GM19463 (cell line): ENCODE results near the gene MARK3.

Source experiments
- ATAC-seq: cut with Tn5 transposase; IDR thresholded peaks from one replicate; pipeline ENCODE4 v1.9.1; 2021; ENCODE audit warnings: mild to moderate bottlenecking, moderate library complexity; ENCODE audit not compliant: unreplicated experiment

Gene MARK3

DNA sequence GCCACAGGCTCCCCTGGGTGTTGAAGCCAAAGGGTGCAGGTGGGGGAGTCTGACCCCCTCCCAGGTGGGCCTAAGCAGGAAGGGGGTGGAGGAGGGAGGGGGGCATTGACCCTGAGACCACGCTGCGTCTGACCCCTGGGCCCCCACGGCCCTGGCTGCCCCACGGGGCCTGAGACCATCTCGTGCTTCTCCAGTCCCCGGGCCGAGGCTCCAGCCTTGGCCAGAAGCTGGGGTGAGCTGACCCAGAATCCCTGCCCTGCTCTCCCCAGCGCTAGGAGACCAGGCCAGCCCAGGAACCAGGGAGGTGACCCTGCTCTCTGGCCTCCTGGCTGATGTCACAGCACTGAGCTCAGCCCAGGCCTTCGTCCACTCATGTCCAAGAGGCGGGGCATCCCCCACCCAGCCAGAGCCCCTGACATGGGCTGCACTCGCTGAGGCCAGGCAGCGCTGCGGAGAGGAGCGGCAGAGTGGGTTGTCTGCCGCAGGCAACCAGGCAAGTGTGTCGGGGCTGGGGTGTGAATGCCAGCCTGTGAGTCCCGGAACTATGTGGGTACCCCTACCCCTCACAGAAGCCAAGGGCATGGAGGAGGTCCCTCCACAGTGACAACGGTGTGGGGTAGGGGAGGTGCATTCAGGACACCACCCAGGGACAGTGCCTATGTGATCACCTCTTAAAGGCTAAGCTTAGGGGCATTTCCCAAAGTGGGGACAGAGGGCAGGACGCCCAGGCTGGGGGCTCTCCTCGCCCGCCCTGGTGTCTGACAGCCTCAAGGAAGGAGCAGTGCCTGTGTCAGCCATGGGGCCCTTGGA, 150.1 kb downstream of the MARK3 start:
- no peak for ATAC-seq

DNA sequence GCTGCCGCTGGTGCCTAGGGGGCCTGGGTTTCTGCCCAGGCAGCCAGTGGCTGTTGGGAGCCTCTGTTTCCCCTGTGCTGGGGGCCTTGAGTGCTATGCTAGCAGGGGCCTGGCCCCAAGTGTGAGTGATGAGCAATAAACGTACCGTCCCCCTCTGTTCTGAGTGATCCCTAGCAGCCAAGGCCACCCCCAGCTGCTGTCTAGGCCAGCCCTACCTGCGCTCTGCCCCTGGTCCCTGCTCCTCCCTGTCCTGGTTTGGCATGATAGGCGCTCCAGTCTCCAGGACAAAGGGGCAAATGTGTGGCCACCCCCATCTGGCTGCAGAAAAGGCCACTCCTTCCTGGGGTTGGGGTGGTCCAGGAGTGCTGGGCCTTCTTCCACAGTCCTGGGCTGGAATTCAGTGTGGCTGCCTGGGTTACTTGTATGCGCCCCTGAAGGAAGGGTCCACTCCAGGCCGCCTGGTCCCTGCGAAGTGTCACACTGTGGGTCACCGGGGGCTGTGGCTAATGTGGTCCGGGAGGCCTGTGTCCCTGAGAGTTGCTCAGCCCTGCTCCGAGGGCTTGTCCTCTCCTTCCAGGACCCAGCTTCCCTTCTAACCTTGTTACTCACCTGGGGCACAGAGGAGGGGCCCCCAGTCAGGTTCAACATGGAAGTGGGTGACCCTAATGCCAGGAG, 150.8 kb downstream of the MARK3 start:
- no peak for ATAC-seq

DNA sequence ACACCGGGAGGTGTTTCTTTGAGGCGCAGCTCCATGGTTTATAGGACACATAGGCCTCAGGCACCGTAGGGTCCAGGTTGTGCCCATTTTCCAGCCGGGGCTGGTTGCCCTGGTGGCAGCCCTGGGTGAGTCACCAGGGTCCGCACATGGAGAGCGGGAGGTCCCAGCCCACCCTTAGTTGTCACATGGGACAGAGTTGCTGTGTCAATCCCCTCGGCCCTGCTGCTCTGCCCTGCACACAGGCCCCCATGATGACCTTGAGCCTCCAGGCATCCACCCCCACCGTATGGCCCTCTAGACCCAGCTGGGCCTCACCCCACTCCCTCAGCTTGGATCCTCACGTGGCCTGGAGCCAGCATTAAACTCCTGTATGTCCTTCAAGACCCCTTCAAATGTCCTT, 151.5 kb downstream of the MARK3 start:
- no peak for ATAC-seq

DNA sequence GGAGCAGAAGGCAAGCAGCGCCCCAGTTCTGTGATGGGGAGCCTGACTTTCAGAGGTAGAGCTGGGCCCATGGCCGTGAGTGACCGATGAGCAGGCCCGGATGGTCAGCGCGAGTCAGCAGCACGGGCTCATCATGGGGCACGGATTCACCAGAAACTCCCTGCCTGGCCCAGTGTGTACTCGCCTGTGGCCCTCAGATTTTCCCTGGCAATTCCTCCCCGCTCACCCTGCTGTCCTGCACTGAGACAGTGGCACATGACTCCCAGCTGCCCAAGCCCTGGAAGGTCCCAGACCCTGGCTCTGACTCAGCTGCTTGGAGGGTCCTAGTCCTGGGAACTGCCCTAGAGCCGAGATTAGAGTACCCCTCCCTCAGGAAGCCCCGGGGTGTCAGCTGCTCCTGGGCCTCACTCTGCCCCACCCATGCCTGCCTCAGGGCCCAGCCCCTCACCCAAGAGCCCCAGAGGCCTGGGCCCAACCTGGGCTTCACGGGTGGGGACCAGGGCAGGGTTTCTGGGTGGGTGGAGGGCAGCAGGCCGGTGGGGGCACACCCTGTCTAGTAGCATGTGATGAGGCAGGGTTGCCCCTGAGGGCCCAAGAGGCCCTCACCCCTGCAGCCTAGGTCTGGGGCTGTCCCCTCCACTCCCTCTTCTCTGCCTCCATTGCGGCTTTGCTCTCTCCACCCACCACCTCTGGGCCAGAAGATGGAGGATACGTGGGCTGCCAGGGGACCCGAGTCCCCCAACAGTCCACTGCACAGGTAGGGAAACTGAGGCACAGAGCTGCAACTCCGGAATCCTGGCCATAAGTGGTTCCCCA, 152.2 kb downstream of the MARK3 start:
- ATAC-seq = no peak

DNA sequence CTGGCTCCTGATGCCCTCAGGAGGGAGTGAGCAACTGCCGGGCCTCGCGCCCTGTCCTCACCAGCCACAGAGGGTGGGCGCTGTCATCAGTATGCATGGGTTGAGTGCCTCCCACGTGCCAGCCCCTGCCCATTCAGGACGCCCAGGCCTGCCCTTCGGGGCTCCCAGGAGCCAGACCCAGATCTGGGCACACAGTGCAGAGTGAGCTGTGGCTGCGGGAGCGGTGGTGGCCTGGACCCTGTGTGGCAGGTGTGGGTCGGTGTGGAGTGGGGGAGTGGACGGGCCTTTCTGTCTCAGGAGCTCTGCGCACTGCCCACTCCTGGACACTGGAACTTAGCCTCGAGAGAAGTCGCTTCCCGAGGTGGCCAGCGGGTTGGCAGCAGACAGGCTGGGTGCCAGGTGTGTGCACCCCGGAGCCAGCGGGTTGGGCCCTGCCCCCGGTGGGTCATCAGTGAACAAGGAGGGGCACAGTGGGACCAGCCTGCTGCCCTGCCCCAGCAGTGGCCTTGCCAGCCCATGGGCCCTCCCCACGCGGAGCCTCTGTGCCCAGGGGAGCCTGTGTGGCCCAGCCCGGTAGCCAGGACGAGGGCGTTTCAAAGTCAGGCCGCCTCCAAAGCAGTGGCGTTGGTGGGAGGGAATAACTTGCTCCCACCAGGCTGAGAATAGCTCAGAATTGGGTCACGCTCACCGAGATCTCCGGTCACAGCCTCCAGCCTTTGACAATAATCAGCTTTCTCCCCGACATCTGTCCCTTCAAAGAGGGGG, 153.3 kb downstream of the MARK3 start:
- ATAC-seq = no peak

DNA sequence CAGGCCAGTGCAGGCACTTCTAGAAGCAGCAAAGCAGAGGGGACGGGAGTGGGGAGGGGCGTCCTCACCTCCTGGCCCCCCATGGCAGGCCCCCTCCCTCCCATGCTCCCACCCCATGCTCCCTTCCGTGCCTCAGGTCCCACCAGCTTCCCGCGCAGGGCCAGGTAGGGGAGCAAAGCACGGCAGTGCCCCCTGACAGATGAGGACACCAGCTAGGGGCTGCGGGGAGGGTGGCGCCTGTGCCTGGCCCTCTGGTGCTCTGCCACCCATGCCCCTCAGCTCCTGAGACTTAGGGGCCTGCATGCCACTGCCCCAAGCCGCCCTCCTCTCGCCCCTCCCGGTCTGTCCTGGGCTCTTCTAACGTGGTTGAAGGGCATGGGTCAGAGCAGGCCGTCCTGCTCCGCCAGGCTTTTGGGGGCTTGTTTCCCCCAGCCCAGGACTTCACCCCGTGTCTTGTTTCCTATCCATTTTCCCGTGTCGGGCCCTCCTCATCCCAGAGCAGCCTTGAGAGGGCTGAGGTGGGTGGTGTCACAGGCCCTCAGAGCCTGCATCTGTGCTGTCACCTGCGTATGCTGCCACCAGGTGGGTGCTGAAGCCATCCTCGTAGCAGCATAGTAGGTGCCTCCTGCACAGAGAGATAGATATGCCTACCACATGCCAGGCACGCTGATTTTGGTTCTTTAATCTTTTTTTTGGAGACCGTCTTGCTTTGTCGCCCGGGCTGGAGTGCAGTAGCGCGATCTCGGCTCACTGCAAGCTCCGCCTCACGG, 154.0 kb downstream of the MARK3 start:
- no peak for ATAC-seq

DNA sequence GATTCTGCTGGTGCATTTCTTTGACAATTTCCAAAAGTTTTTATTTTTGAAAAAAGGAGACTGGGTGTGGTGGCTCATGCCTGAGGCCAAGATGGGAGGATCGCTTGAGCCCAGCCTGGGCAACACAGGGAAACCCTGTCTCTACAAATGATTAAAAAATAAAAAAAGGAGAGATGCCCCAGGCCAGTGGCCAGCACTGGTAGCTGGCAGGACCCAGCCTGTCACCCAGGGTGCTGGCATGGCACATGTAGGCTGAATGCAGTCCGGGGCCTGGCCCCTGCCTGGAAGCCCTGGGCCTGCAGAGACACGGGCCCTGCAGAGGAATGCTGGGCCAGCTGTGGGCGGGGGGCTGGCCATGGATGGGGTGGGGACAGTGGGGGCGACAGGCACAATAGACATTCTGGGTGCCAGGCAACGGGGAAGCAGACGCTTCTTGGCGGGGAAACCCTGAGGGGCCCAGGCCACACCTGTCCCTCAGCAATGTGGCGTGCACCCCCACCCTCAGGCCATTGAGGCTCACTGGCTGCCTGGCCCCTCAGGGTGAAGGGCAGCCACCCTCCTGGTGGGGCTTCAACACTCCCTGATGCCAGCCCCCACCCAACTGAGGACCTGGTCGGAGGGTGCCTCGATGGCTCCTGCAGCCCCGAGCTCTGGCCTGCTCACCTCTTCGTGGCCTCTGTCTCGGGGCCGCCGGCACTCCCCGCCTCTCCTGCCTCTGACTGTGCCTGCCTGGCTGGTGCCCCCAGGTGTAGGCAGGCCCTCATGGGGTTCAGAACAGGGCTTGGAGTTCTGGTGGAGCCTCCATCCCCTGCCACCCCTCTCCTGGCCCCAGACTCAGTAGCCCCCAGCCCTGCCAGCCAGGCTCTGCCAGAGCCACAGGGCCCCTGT, 155.8 kb downstream of the MARK3 start:
- ATAC-seq = no peak

DNA sequence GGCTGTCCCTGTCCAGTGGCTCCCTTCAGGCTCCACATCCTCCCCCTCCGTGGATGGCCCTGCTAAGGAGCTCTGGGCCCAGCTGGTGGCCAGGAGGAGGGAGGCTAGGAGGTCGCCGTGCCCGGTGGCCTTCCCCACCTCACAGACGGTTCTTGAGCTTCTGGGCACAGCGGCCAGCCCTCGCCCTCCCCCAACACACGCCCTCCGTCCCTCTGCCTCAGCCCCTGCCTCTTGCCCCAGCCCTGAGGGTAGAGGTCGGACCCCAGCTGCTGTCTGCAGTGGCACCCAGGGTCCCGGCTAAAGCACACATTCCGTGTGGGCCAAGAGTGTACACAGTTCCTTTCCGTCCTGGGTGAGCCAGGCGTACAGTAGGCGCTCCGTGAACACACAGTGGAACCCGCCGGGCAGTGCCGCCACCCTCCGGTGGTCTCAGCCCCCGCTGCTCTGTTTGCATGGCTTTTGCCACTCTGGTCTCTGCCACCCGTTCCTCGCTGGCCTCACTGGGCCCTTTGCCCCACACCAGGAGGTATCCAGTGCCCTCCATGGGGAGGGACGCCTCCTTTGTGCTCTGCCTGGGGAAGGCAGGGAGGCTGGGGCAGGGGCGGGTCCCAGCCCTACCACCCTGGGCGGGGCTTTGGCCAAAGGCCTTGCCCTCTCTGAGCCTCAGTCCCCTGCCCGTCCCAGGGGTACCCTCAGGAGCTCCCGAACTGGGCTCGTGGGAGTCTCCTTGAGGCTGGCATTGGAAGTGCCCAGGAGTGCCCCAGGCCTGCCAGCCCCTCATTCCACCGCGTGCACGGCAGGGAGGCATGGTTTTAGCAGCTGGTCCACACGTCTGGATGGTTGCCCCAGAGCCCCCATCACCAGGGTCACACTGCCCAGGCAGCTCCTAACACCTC, 156.7 kb downstream of the MARK3 start:
- no peak for ATAC-seq

DNA sequence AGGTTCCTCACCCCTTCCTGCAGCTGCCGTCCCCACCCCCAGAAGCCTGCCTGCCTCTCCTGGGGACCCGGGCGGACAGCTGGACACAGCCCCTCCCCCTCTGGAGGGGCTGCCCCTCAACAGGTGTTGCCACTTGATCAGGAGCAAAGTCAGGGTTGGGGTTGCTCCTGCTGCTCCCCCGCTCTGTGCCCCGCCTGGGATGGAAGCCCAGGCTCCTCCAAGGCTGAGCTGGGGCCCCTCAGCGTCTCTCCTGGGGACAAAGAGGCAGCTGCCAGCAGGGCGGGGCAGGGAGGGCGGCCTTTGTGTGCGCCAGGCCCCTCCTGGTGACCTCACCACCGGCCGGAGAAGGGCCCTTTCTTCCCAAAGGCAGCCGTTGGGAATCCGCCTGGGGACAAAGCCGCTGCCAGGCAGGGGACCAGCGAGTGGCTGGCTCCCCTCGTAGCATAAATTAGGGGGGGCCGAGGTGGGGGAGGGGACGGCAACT, 157.4 kb downstream of the MARK3 start:
- ATAC-seq = no peak

DNA sequence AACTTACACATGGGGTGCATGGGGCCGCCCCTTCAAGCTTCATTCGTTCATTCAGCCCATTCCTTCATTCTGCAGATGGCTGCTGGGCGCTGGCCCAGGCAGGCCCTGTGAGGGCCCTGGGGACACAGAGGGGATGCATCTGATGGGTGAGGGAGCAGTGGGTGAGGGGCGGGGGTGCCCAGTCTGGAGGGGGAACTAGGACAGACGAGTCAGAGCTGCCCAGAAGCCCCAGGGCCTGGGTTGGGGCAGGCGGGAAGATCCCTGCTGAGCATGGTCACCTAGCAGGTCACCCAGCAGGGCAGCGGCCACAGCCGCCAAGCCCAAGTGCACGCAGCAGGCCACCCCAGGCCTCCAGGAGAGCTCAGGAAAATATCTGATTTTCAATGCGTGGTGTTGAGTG, 157.9 kb downstream of the MARK3 start:
- ATAC-seq = no peak

DNA sequence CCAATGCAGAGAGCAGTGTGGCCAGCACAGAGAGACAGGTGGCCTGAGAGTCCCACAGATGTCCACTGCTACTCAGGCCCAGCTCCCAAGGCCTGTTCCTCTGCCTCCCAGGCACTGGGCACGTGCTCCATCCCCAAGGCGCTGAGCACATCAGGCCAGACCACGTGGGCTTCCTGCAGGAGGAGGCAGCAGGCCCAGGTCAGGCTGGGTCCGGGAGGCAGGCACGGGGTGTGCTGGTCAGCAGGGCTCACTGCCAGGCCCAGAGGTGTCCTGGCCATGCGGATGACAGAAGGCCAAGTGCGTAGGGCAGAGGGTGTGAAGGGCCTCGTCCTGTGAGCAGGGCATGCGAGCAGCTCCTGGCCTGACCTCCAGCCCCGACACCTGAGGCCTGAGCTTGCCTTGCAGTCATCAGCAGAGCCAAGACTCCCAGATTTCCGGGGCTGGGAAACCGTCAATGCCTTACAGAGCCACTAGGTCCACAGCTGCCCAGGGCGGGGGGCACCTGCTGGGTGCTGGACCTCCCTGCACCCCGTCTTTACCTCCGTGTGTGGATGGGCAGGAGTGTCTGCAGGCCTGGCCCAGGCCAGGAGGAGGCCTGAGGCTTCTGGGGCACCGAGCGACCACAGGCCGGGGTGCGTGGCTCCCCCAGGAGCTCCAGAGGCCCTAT, 158.6 kb downstream of the MARK3 start:
- no peak for ATAC-seq

DNA sequence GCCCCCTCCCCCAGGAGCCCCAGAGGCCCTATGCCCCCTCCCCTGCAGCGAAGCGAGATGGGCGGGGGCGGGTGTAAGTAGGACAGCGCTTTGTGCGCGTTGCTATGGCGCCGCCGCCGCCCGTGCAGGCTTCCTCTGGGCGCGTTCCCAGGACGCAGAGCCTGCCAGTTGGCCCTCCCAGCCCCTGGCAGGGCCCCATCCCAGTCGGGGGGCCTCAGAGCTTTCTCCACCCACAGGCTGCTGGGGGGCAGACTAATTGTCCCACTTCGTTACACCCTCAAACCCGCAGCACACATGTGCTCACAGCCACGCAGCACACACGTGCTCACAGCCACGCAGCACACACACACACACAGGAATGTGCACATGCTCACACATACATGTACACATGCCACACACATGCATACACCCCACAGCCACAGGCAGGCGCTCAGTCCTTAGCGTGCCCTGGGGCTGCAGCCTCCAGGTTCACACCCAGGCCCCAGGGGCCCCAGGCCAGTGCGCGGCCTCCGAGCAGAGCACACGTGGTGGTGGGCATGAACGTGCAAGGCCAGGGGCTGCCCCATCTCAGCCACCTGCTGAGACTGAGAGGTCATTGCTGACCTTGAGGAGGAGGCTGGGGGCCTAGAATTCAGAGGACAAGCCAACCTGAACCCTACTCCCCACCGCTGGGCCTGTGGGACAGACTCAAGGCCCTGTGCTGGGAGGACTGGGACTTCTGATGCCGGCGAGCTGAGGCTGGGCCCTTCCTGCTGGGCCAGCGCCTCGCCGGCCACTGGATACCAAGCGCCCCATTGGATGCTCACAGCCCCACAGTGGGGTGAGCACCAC, 159.4 kb downstream of the MARK3 start:
- no peak for ATAC-seq

DNA sequence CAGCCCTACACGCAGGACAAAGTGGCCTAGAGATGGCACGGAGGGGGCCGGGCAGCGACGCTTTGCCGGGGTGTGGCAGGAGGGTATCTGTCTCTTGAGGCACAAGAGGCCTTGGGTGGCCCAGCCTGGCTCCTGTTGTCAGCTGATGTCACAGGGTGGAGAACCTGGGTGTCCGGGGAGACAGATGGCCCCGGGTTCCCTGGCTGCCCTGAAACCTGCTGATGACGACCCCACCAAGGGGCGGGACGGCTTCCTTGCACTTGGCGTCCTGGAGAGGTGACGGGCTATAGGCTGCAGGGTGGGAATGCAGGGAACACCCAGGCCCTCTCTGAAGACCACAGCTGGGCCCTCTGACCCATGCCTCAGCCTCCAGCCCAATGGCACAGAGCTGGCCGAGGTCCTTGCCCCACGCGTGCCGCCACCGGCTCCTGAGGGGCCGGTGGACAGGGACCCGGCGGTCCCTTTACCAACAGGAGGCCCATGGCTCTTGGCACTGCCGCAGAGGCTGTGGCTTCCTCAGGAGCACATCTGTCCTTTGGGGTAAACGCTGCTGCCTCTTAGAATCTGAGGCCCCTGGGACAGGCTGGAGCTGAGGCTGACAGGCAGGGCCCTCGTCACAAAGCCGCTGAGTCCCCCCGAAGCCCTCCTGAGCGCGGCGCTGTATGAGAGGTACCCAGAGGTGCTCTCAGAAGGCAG, 160.2 kb downstream of the MARK3 start:
- no peak for ATAC-seq

DNA sequence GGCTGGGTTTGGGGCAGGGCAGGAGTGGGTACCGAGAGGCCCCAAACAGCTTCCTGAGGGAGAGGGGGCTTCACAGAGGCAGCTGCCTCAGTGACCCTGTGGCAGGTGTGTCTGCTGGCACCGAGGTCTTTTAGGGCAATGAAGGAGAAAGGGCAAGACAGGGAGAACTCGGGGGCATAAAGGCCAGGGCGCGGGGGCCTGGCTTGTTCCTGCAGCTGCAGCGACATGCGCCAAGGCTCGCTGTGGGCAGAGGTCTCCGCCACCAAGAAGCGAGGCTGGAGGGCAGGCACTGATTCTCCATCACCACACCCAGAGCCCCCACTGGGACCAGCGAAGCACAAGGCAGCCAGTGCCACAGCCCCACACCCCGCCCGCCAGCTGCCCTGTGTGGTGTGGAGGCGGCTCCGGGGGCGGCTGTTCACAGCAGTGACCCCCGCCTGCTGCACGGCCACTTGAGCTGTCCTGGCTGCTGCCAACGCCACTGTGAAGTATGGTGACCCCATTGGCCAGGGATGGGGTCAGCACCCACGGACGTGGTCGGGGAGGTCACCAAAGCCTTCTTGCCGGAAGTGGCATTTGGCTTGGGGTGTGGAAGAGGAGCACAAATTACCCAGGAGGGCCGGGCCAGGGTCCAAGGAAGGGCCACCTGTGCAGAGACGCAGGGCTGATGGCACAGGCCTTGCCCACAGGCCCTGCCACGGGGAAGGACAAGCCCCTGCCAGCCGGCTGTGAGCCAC, 160.9 kb downstream of the MARK3 start:
- no peak for ATAC-seq
